A673 (cell line): Measurements from ENCODE around the gene BRWD1.

ENCODE experiments used
- EZH2 ChIP-seq: fragments of 200-600 bp; sonication (generic); IDR thresholded peaks from 2 replicates; pipeline ENCODE4 v1.6.1; 2017; ENCODE audit warnings: borderline replicate concordance, low read depth, mild to moderate bottlenecking, mixed read lengths, antibody characterized with exemption, low read length; ENCODE audit not compliant: poor library complexity, severe bottlenecking
- TF ChIP-seq, protein P1 (sequence below): fragments of 300-800, 200-600 bp; sonication (generic); conservative IDR thresholded peaks from 2 replicates; pipeline ENCODE4 v1.5.1; 2017; ENCODE audit warnings: low read depth, mild to moderate bottlenecking, antibody characterized with exemption, low read length, moderate library complexity, mixed read lengths

- TF ChIP-seq EZH2 = no peak
- TF ChIP-seq, protein P1, sequence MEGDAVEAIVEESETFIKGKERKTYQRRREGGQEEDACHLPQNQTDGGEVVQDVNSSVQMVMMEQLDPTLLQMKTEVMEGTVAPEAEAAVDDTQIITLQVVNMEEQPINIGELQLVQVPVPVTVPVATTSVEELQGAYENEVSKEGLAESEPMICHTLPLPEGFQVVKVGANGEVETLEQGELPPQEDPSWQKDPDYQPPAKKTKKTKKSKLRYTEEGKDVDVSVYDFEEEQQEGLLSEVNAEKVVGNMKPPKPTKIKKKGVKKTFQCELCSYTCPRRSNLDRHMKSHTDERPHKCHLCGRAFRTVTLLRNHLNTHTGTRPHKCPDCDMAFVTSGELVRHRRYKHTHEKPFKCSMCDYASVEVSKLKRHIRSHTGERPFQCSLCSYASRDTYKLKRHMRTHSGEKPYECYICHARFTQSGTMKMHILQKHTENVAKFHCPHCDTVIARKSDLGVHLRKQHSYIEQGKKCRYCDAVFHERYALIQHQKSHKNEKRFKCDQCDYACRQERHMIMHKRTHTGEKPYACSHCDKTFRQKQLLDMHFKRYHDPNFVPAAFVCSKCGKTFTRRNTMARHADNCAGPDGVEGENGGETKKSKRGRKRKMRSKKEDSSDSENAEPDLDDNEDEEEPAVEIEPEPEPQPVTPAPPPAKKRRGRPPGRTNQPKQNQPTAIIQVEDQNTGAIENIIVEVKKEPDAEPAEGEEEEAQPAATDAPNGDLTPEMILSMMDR = no peak
These were observed 175.9 kb downstream of the BRWD1 start for GRCh38 chr21:39137248-39138178.
